Measurements from ENCODE around the gene GLCE. TPM values are rescaled to one million over a fixed set of nuclear protein-coding genes. Genes with fewer than 3 reads are reported as not detected.
"Not testable (repeated sequence)": the region's sequence is repeated elsewhere in the genome, so short reads cannot be mapped to it uniquely, and the experiment has no call there.

The GLCE gene
- total RNA-seq, 1 donor from 2014 or later, result 13.6 TPM

GRCh38 chr15:69164807-69165636 is 4.6 kb downstream of the GLCE start:
- FAIRE-seq, result no peak
- no peak overlapping the region for H3K4me3 Mint-ChIP-seq (ENCODE audit: unreplicated experiment)

GRCh38 chr15:69165637-69166025 is 5.2 kb downstream of the GLCE start:
- H3K4me2 ChIP-seq (ENCODE audit: low read length), result no peak overlapping the region
- H3K4me3 ChIP-seq (ENCODE audit: insufficient read depth, low read depth, low read length), result no peak overlapping the region
- no peak overlapping the region for H3K27ac ChIP-seq (ENCODE audit: low read depth, low read length)
- peaks cover 16% of the 10 kb centered on the region for H4K20me1 ChIP-seq (ENCODE audit: insufficient read depth, low read length)
- H3K9ac ChIP-seq (ENCODE audit: low read length), result no peak overlapping the region
- H3K36me3 ChIP-seq (ENCODE audit: insufficient read depth, low read length), result no peaks in the 10 kb centered on the region
- Mint-ChIP-seq H3K9me3 (ENCODE audit: unreplicated experiment) (no peaks in the 10 kb centered on the region), H3K27ac (ENCODE audit: unreplicated experiment) (no peak overlapping the region), H3K36me3 (ENCODE audit: low read depth, unreplicated experiment) (no peaks in the 10 kb centered on the region), H3K4me1 (ENCODE audit: low read depth, unreplicated experiment) (peaks cover 7% of the 10 kb centered on the region), H3K4me3 (ENCODE audit: unreplicated experiment) (no peak overlapping the region), H3K27me3 (ENCODE audit: low read depth, unreplicated experiment) (no peaks in the 10 kb centered on the region)
- no peak for TF ChIP-seq EZH2 (IDR thresholded peaks at IDR 0.05; ENCODE audit: insufficient read depth, low read length)
- H3K27me3 ChIP-seq (ENCODE audit: insufficient read depth, low read length), result no peaks in the 10 kb centered on the region
- peaks cover 23% of the 10 kb centered on the region for H3K79me2 ChIP-seq (ENCODE audit: insufficient read depth, low read length)
- H3K4me1 ChIP-seq (ENCODE audit: insufficient read depth, low read length), result peaks cover 5% of the 10 kb centered on the region
- no peaks in the 10 kb centered on the region for H3K9me3 ChIP-seq (ENCODE audit: insufficient read depth, low read depth, low read length)
- FAIRE-seq (peak; percentile 37), DNase-seq (ENCODE audit: low read depth) (no peak)
- no peak overlapping the region for H2AFZ ChIP-seq (ENCODE audit: low read depth, low read length)

More at GRCh38 chr15:69164807-69165636, 4.6 kb downstream of the GLCE start:
- H4K20me1 ChIP-seq (ENCODE audit: insufficient read depth, low read length), result peaks cover 16% of the 10 kb centered on the region
- peaks cover 23% of the 10 kb centered on the region for H3K79me2 ChIP-seq (ENCODE audit: insufficient read depth, low read length)
- Mint-ChIP-seq H3K27me3 (ENCODE audit: low read depth, unreplicated experiment) (no peaks in the 10 kb centered on the region), H3K4me1 (ENCODE audit: low read depth, unreplicated experiment) (peaks cover 7% of the 10 kb centered on the region), H3K9me3 (ENCODE audit: unreplicated experiment) (no peaks in the 10 kb centered on the region), H3K27ac (ENCODE audit: unreplicated experiment) (no peak overlapping the region), H3K36me3 (ENCODE audit: low read depth, unreplicated experiment) (no peaks in the 10 kb centered on the region)
- H3K9me3 ChIP-seq (ENCODE audit: insufficient read depth, low read depth, low read length), result no peaks in the 10 kb centered on the region
- no peak overlapping the region for H3K4me2 ChIP-seq (ENCODE audit: low read length)
- H3K36me3 ChIP-seq (ENCODE audit: insufficient read depth, low read length), result no peaks in the 10 kb centered on the region
- no peak overlapping the region for H3K27ac ChIP-seq (ENCODE audit: low read depth, low read length)
- H3K4me3 ChIP-seq (ENCODE audit: insufficient read depth, low read depth, low read length), result no peak overlapping the region
- TF ChIP-seq EZH2 (IDR thresholded peaks at IDR 0.05; ENCODE audit: insufficient read depth, low read length) (no peak), CTCF (IDR thresholded peaks at IDR 0.05; ENCODE audit: insufficient read depth, low read depth, low read length) (no peak)
- H3K9ac ChIP-seq (ENCODE audit: low read length), result no peak overlapping the region
- H3K4me1 ChIP-seq (ENCODE audit: insufficient read depth, low read length), result peaks cover 5% of the 10 kb centered on the region
- H2AFZ ChIP-seq (ENCODE audit: low read depth, low read length), result no peak overlapping the region
- DNase-seq (ENCODE audit: low read depth), result no peak
- H3K27me3 ChIP-seq (ENCODE audit: insufficient read depth, low read length), result no peaks in the 10 kb centered on the region

GRCh38 chr15:69167218-69167846 is 6.9 kb downstream of the GLCE start:
- H3K4me3 ChIP-seq (ENCODE audit: insufficient read depth, low read depth, low read length), result no peak overlapping the region
- H3K27me3 ChIP-seq (ENCODE audit: insufficient read depth, low read length), result no peaks in the 10 kb centered on the region
- H3K27ac ChIP-seq (ENCODE audit: low read depth, low read length), result no peak overlapping the region
- peaks cover 1% of the 10 kb centered on the region for H3K4me1 Mint-ChIP-seq (ENCODE audit: low read depth, unreplicated experiment)
- H3K9me3 ChIP-seq (ENCODE audit: insufficient read depth, low read depth, low read length), result no peaks in the 10 kb centered on the region
- TF ChIP-seq EZH2 (IDR thresholded peaks at IDR 0.05; ENCODE audit: insufficient read depth, low read length) (no peak), CTCF (IDR thresholded peaks at IDR 0.05; ENCODE audit: insufficient read depth, low read depth, low read length) (no peak)
- H3K4me3 Mint-ChIP-seq (ENCODE audit: unreplicated experiment), result no peak overlapping the region
- peaks cover 6% of the 10 kb centered on the region for H4K20me1 ChIP-seq (ENCODE audit: insufficient read depth, low read length)
- H3K36me3 Mint-ChIP-seq (ENCODE audit: low read depth, unreplicated experiment), result no peaks in the 10 kb centered on the region
- H3K4me1 ChIP-seq (ENCODE audit: insufficient read depth, low read length), result no peaks in the 10 kb centered on the region
- no peak overlapping the region for H2AFZ ChIP-seq (ENCODE audit: low read depth, low read length)
- DNase-seq (ENCODE audit: low read depth) (no peak), FAIRE-seq (no peak)
- H3K79me2 ChIP-seq (ENCODE audit: insufficient read depth, low read length), result peaks cover 16% of the 10 kb centered on the region
- no peak overlapping the region for H3K27ac Mint-ChIP-seq (ENCODE audit: unreplicated experiment)
- H3K27me3 Mint-ChIP-seq (ENCODE audit: low read depth, unreplicated experiment), result no peaks in the 10 kb centered on the region
- H3K9me3 Mint-ChIP-seq (ENCODE audit: unreplicated experiment), result no peaks in the 10 kb centered on the region
- H3K36me3 ChIP-seq (ENCODE audit: insufficient read depth, low read length), result no peaks in the 10 kb centered on the region
- H3K9ac ChIP-seq (ENCODE audit: low read length), result no peak overlapping the region
- no peak overlapping the region for H3K4me2 ChIP-seq (ENCODE audit: low read length)

- not testable (repeated sequence) for DNase-seq (ENCODE audit: low read depth); H3K27me3 Mint-ChIP-seq (ENCODE audit: low read depth, unreplicated experiment); H2AFZ ChIP-seq (ENCODE audit: low read depth, low read length); H3K27ac Mint-ChIP-seq (ENCODE audit: unreplicated experiment); H3K9me3 ChIP-seq (ENCODE audit: insufficient read depth, low read depth, low read length); H3K36me3 ChIP-seq (ENCODE audit: insufficient read depth, low read length); H3K36me3 Mint-ChIP-seq (ENCODE audit: low read depth, unreplicated experiment); H3K4me1 Mint-ChIP-seq (ENCODE audit: low read depth, unreplicated experiment); H3K4me3 ChIP-seq (ENCODE audit: insufficient read depth, low read depth, low read length); H3K4me1 ChIP-seq (ENCODE audit: insufficient read depth, low read length); H3K4me3 Mint-ChIP-seq (ENCODE audit: unreplicated experiment); H3K27me3 ChIP-seq (ENCODE audit: insufficient read depth, low read length); H4K20me1 ChIP-seq (ENCODE audit: insufficient read depth, low read length); H3K79me2 ChIP-seq (ENCODE audit: insufficient read depth, low read length); H3K4me2 ChIP-seq (ENCODE audit: low read length); FAIRE-seq; H3K9ac ChIP-seq (ENCODE audit: low read length); H3K9me3 Mint-ChIP-seq (ENCODE audit: unreplicated experiment); H3K27ac ChIP-seq (ENCODE audit: low read depth, low read length)
These were observed 7.9 kb downstream of the GLCE start for GRCh38 chr15:69168361-69168760.
